Heart left ventricle (tissue), 13 donors: ENCODE measurements around the gene EPHA5.

Experiments
- POLR2A ChIP-seq, 2 donors: fragments of 450-650 bp; IDR thresholded peaks; one replicate each; pipeline ENCODE4 v1.6.1; 2017; ENCODE audit warnings: antibody characterized with exemption in 2 of 2, mild to moderate bottlenecking in 2 of 2, moderate library complexity in 2 of 2
- TF ChIP-seq, protein P1 (sequence below), 12 donors: fragments of 200-600 bp; sonication (generic) in 4 of 12; IDR thresholded peaks; one replicate each; pipeline versions ENCODE4 v1.5.0 to v1.8.0; 2018 to 2022; ENCODE audit warnings: antibody characterized with exemption in 12 of 12, mild to moderate bottlenecking in 5 of 12
- donor health status: ischemic (EF 13 %, LVEDD 7.1; RV severe dilation, severe dysfunction).
- donor health status: DM: no; HTN: yes; CAD: no.
- donor health status: DM: no; HTN: no; CAD: no.
- donor health status: ischemic (EF 25% LVEDD 6.9; RV normal size, moderate dysfunction).
- donor health status: ischemic (EF 25% LVEDD 5.7; RV mildly dilated, moderate dysfunction).
- donor health status: ischemic (EF 35%, LVEDD 5.7; RV mildly dilated, moderate dysfunction).
- donor health status: nonischemic (EF 11% LVEDD 7.7; RV severe dilation, severe dysfunction).
- donor health status: DM: yes; HTN: yes; CAD: no.
- donor health status: PGD.
- donor health status: ischemic (EF 29% LVEDD 5.4; RV normal size, mild dysfunction).
- donor health status: nonischemic (EF 23%, LVEDD 6.1; RV moderate dilation, normal function).

DNA sequence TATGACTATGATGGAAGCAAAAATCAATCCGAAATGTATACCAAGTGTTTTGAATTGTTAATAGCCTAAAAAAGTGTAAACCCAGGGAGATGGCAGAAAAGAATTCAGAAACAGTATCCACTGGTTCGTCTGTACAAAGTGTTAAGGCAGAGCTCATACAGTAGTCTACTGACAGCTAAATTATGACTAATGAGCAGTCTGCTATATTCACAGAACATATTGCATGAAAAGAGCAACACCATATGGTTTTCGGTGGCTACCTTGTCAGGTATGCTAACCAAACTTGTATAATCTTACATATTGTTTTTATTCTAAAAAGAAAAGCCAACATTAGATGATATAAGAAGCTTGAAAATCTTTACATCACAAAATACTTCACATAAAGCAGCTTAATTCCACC, 18.5 kb downstream of the EPHA5 start:
- TF ChIP-seq, protein P1, sequence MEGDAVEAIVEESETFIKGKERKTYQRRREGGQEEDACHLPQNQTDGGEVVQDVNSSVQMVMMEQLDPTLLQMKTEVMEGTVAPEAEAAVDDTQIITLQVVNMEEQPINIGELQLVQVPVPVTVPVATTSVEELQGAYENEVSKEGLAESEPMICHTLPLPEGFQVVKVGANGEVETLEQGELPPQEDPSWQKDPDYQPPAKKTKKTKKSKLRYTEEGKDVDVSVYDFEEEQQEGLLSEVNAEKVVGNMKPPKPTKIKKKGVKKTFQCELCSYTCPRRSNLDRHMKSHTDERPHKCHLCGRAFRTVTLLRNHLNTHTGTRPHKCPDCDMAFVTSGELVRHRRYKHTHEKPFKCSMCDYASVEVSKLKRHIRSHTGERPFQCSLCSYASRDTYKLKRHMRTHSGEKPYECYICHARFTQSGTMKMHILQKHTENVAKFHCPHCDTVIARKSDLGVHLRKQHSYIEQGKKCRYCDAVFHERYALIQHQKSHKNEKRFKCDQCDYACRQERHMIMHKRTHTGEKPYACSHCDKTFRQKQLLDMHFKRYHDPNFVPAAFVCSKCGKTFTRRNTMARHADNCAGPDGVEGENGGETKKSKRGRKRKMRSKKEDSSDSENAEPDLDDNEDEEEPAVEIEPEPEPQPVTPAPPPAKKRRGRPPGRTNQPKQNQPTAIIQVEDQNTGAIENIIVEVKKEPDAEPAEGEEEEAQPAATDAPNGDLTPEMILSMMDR (IDR thresholded peaks at IDR 0.05) = no peak
- no peak for TF ChIP-seq POLR2A (IDR thresholded peaks at IDR 0.05)
